ENCODE results near the gene ADAMTSL4.
A peak's percentile ranks its signal among the peaks of the same experiment; 100 is the strongest.

ADAMTSL4 gene

DNA sequence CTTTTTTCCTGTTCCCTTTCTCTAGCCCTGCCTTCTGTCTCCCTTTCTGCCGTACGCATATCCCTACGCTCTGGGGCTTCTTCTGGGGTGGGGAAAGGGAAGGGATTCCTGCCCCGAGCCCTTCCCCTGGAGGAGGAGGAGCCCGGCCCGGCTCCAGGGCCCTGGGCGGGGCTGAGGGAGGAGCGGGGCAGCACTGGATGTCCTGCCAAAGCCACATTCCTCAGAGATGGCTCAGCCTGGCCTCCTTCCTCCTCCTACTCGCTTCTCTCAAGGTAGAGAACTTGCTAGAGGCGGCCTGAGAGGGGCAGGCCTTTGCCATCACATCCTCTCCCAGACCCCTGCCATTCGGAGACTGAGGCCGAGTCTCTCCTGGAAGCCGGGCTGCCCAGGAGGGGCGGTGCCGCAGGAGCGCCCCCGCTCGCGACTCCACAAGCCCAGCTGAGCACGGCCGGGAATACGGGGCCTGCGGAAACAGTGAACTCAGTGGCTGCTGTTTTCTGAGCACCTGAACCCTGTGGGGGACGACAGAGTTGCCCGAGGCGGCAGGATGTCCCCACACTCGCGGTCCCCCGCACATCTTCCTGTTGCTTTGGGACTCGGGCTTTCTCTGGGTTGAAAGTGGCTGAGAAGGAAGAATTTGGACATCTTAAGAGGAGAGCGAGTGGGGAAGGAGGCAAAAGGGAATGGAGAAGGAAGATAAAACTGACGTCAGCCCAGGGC, 12.2 kb downstream of the ADAMTSL4 start:
- H3K27ac ChIP-seq, result peak overlapping the region; percentile 100
- TF ChIP-seq, protein P1, sequence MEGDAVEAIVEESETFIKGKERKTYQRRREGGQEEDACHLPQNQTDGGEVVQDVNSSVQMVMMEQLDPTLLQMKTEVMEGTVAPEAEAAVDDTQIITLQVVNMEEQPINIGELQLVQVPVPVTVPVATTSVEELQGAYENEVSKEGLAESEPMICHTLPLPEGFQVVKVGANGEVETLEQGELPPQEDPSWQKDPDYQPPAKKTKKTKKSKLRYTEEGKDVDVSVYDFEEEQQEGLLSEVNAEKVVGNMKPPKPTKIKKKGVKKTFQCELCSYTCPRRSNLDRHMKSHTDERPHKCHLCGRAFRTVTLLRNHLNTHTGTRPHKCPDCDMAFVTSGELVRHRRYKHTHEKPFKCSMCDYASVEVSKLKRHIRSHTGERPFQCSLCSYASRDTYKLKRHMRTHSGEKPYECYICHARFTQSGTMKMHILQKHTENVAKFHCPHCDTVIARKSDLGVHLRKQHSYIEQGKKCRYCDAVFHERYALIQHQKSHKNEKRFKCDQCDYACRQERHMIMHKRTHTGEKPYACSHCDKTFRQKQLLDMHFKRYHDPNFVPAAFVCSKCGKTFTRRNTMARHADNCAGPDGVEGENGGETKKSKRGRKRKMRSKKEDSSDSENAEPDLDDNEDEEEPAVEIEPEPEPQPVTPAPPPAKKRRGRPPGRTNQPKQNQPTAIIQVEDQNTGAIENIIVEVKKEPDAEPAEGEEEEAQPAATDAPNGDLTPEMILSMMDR (conservative IDR thresholded peaks at IDR 0.05), result peak; percentile 74

DNA sequence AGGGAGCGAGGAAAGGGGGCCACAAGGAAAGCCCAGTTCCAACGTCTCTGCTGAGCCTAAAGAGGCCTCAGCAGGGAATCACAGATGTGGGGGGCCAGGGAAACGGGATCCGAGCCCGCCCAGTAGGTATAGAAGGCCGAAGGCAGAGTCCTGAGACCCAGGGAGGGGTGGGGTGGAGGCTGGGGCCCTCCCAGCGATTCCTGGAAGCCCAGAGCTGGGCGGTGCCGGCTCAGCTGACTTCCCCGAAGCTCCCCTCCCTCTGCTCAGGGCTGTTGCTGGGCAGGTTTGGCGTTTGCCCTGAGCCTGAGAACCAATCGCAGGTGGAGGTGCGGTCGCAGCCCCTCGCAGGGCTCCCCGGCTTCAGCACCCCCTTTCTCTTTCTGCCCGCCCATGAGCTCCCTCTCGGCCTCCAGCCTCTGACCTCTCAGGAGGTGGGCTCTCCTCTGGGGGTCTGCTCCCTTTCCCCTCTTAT, 12.8 kb downstream of the ADAMTSL4 start:
- TF ChIP-seq, protein P1 (conservative IDR thresholded peaks at IDR 0.05), result no peak
- peak overlapping the region; percentile 100 for H3K27ac ChIP-seq

DNA sequence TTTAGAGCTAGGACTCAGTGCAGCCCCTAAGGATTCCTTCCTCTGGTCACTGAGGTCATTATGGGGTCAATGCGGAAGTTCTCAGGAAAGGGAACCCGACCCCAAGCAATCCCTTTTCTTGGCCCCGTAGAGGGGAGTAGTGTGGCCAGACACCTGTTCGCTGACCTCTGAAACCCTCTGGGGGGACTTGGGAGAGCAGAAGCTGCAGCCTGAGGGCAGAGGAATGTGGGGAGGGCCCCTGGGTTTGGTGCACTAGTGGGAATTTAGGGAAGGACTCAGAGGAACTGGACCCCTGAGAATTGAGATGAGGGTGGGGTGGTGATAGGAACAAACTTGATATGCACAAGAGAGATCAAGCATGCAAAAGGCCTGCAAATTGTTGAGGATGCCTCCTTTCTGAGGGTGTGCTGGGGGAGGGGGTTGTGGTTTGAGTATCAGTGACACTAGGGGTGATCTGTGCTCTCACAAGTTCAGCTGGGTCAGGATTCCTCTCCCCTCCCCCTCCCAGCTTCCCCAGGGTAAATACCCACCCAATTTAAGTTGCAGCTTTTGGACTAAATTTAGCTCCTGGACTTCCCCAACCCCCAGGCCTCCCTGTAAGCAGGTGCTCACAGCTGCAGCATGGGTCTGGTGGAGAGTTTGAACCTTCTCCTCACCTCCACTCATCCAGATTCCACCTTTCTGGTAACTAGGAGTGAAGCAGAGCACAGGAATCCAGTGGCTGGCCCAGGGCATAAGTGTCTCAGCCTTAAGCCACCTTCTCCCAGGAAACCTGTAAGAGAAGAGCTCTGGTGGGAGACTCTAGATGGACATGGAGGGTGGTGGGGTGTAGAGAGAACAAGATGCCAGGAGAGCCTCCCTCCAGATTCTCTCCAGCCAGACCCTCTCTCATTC, 13.5 kb downstream of the ADAMTSL4 start:
- H3K27ac ChIP-seq, result peak overlapping the region; percentile 100

DNA sequence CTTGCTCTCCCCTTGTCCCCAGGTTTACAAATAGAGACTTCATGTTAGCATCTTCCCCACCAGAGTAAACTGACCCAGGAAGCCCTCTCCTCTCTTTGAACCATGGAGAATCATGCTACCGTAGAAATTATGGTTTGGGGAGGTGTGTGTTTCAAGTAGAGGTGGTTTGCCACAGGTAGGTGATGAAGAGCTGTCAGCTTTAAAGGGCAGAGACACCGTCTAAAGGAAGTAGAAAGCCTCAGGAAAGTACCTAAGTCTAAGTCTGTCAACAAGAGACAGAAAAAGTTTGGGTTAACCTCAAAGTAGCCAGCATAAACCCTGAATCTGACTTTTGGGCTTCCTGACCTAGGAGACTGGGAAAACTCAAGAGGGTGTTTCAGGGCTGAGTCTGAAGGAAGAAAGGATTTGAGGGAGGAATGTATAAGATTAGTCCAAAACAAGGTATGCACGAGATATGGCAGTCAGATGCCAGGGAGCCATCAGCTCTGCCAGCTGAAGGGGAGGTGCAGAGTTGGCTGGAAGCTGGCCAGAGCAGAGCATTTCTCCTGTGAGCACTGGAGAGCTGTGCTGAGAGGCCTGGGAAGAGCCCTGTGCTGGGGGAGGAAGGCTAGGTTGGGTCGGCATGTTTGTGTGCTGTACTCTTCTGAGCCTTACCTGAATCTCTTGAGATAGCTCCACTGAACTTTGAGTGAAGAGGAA, 14.3 kb downstream of the ADAMTSL4 start:
- H3K27ac ChIP-seq, result peak overlapping the region; percentile 100
- TF ChIP-seq, protein P1 (conservative IDR thresholded peaks at IDR 0.05), result no peak

More for the DNA sequence above, 13.5 kb downstream of the ADAMTSL4 start:
- TF ChIP-seq, protein P1 (conservative IDR thresholded peaks at IDR 0.05), result no peak

DNA sequence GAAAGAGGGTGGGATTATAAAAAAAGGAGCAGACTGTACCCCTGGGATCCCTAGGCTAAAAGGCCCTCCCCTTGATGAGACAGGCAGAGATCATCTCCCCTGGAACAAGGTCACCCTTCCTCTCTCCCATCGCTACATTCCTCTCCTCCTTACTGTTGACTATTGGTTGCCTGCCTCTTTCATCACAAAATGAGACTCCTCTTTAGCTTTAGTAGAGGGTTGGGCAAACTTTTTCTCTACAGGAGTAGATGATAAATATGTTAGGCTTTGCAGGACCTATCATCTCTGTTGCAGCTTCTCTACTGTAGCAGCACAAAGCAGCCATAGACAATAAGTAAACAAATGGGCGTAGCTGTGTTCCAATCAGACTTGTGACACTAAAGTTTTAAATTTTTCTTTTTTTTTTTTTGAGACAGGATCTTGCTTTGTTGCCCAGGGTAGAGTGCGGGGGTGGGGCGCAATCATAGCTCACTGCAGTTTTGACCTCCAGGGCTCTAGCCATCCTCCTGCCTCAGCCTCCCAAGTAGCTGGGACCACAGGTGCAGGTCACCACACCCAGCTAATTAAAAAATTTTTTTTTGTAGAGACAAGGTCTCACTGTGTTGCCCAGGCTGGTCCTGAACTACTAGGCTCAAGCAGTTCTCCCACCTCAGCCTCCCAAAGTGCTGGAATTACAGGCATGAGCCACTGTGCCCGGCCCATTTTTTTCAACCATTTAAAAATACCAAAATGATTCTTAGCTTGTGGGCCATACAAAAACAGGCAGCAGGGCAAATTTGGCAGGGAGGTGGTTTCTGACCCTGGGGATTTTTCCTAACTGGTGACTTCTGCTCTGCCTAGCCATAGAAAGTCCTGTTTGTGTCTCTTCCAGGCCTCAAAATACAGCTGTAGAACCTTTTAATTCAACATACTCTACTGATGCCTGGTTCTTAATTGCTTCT, 15.1 kb downstream of the ADAMTSL4 start:
- TF ChIP-seq, protein P1 (conservative IDR thresholded peaks at IDR 0.05), result no peak
- H3K27ac ChIP-seq, result peak overlapping the region; percentile 100

DNA sequence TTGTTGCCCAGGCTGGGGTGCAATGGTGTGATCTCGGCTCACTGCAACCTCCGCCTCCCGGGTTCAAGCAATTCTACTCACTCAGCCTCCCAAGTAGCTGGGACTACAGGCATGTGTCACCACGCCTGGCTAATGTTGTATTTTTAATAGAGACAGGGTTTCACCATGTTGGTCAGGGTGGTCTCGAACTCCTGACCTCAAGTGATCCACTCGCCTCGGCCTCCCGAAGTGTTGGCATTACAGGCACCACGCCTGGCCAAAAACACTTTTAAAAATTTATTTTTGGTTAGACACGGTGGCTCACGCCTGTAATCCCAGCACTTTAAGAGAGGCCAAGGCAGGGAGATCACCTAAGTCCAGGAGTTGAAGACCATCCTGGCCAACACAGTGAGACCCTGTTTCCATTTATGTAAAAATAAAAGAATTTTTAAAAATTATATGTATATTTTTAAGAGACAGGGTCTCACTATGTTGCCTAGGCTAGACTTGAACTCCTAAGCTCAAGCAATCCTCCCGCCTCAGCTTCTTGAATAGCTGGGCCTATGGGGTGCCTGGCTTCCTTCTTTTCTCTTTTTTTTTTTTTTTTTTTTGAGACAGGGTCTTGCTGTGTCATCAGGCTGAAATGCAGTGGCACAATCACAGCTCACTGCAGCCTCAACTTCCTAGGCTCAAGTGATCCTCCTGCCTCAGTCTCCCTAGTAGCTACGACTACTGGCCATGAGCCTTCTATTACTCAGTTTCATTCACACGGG, 16.2 kb downstream of the ADAMTSL4 start:
- H3K27ac ChIP-seq, result peak overlapping the region; percentile 97; the same call in 1 of the 2 replicates

Measured in VCaP (cell line).